ENCODE measurements around the gene EMILIN2.

GRCh38 chr18:2881088-2881839 is 34.5 kb downstream of the EMILIN2 start:
- TF ChIP-seq JUND (IDR thresholded peaks at IDR 0.05) (no peak), EGR1 (IDR thresholded peaks at IDR 0.05; ENCODE audit: low read depth in 2 of 2) (no peak), TAF1 (conservative IDR thresholded peaks at IDR 0.05) (no peak), GABPA (IDR thresholded peaks at IDR 0.05 in 1 of 2, conservative IDR thresholded peaks at IDR 0.05 in 1 of 2) (no peak), CTCF (IDR thresholded peaks at IDR 0.05; ENCODE audit: low read depth, low read length, missing input control) (no peak), FOXA2 (IDR thresholded peaks at IDR 0.05) (no peak), FOXA1 (IDR thresholded peaks at IDR 0.05) (no peak), ATF3 (IDR thresholded peaks at IDR 0.05) (no peak), REST (IDR thresholded peaks at IDR 0.05) (no peak), MAX (IDR thresholded peaks at IDR 0.05) (no peak)
